ENCODE measurements around the gene SGPP1.
A peak's percentile ranks its signal among the peaks of the same experiment; 100 is the strongest.
"Not testable (repeated sequence)": the region's sequence is repeated elsewhere in the genome, so short reads cannot be mapped to it uniquely, and the experiment has no call there.

The SGPP1 gene

GRCh38 chr14:63672417-63673180 lies 55.3 kb downstream of the SGPP1 start:
- no peak for DNase-seq

- no peak for DNase-seq
These were observed 55.9 kb downstream of the SGPP1 start for GRCh38 chr14:63671987-63672386.

DNA sequence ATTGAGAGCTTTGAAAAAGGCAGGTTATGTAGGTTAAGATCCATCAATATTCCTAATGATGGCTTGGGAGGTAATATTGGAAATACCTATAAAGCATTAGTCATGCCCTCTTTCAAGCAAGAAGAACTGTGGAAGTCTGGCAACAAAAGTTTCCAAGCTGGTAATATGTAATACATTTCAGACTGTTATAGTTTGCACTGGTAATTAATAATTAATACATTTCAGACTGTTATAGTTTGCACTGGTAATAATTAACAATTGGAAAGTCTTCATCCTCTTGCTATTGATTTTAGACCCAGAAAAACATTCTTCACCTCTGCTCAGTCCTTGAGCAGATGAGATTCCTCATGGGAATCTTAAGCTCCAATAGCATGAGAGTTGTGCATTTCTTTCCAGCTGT lies 57.2 kb downstream of the SGPP1 start:
- DNase-seq: no peak

DNA sequence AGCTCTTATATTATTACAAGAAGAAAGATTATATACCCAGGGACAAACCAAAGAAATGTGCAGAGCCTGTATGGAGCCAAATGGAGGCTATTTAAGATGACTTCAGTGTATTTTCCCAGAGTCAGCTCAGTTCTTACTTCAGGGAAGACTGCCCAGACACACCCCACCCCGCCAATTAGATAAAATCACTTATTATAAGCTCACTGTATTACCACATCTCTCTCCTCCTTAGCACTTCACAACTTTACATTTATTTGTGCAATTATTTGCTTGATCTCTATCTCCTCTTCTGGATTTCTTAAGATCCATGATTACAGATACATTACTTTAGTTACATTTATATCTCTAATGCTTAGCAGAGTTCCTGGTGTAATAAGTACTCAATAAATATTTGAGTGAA lies 61.5 kb downstream of the SGPP1 start:
- no peak for DNase-seq

DNA sequence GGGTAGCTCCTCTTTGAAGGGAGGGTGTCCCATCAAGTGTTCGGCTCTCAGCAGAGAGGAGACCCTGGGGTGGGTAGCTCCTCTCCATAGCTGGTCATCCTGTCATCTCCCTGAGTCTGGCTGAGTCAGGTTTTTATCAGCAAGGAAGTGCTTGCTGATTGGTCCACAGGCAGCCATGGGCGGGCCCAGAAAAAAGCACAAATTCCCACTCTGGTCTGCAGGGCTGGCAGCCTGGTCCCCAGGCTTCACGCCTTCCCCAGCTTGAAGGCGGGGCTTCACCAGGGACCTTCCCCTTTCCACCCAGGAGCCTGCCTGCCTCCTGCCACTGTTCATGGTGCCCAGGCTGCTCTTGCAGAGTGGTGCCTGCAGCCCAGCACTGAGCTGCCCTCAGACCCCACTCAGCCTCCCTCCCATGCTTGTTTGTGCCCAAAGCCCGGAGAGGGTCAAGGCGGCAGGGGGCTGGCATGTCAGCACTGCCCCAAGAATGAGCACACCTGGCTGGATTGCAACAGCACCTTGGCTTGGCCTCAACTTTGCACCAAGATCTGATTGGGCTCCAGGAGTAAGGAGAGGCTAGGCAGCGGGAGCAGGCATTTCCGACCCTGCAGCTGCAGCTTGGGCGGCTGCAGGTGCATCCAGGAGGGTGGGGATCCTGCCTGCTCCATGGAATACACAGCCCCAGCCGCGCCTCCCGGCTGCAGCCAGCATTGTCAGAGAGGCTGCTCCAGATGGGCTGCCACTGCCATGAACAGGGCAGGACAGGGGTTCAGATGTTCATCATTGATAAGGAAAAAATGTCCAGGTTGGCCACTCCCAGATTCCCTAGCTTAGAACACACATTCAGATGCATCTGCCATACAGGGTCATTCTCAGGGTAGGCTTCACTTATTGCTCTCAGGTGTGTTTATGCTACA lies 64.2 kb downstream of the SGPP1 start:
- DNase-seq: no peak

DNA sequence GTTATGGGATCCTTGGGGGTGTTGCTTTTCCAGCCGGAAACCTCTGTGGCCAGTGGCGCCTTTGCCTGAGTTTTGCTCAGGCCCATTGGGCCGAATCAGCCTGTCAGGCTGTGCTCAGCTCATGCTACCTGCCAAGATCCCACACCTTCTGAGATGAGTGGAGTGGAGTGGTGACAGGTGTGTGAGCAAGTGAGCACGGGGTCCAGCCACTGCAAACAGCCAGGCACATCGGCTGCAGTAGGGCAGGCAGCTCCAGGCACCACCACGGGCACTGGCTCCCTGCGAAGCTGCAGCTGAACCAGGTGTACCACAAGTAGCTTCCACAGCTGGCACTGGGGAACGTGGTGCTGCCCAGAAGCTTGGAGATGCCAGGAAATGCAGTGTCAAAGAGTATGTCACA lies 65.1 kb downstream of the SGPP1 start:
- DNase-seq: no peak

DNA sequence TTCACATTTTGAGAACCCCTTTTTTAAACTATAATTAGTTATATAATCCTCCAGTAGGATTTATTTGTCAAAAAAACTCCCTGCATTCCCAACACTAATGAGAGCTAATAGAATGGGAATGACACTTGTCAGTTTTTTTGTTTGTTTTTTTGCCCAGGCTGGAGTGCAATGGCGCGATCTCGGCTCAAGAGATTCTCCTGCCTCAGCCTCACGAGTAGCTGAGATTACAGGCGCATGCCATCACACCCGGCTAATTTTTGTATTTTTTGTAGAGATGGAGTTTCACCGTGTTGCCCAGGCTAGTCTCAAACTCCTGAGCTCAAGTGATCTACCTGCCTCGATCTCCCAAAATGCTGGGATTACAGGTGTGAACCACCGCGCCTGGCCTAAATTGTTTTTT lies 66.0 kb downstream of the SGPP1 start:
- not testable (repeated sequence) for DNase-seq

- no peak for DNase-seq
These were observed 68.1 kb downstream of the SGPP1 start for GRCh38 chr14:63659726-63660125.

GRCh38 chr14:63656194-63656593 lies 71.7 kb downstream of the SGPP1 start:
- no peak for DNase-seq

GRCh38 chr14:63654936-63655335 lies 72.9 kb downstream of the SGPP1 start:
- no peak for DNase-seq

GRCh38 chr14:63654346-63654745 lies 73.5 kb downstream of the SGPP1 start:
- no peak for DNase-seq

- no peak for DNase-seq
These were observed 75.5 kb downstream of the SGPP1 start for GRCh38 chr14:63652406-63652805.

- no peak for DNase-seq
These were observed 77.5 kb downstream of the SGPP1 start for GRCh38 chr14:63650256-63650952.

GRCh38 chr14:63647696-63648410 lies 80.0 kb downstream of the SGPP1 start:
- no peak for DNase-seq

DNA sequence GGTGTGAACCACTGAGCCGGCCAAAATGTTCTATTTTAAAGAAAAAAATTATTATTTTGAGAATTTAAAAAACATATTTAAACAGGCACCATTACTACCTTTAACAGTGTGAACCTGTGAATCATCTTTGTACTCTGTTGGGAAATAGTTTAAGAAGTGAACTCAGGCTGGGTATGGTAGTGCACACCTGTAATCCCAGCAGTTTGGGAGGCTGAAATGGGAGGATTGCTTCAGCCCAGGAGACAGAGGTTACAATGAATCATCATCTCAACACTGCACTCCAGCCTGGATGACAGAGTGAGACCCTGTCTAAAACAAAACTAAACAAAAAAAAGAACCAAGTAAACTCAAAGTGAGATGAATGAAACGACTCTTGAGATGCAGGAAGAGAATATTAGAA lies 83.1 kb downstream of the SGPP1 start:
- DNase-seq: no peak

GRCh38 chr14:63642656-63643382 lies 85.0 kb downstream of the SGPP1 start:
- DNase-seq: no peak

DNA sequence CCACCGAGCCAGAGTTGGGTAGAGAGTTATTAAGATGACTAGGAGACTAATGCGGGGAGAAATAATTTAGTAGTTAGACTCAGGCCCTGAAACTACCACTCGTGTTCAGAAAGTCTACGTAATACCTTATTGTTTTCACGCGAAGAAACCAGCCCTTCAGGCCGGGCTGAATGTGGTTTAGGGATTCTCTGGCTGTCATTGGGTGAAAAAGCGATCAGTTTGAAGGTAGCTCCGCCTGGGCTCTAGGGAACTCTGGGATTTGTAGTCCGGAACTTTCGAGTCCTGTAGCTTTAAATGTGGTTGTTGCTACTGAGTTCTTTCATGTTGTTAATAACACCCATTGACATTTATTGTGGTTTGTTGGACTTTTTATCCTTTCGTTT lies 85.6 kb downstream of the SGPP1 start:
- DNase-seq: peak; percentile 99

- peak; percentile 100 for DNase-seq
These were observed 86.2 kb downstream of the SGPP1 start, which contains the start of gene WDR89 for GRCh38 chr14:63641473-63642228. WDR89 (minus strand) TSS chr14:63641871; CDS start chr14:63599942, 41,929 bp downstream.

DNA sequence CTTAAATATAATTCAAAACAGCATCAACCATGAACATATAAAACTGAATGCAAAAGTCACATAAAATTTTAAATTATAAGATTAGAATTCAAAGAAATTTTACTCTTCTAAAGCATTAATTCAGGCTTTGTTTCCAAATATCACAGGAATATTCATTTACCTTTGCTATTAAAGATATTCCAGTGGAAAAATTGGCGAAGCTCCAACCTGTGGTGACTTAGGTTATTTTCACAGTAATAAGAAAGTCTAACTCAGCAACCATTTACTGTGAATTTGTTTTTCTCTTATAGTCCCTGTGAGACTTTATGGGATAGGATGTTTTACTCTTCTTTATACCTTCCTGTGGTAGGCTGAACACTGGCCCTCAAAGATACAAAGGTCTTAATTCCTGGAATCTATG lies 89.4 kb downstream of the SGPP1 start:
- DNase-seq: no peak

- not testable (repeated sequence) for DNase-seq
These were observed 91.7 kb downstream of the SGPP1 start for GRCh38 chr14:63636094-63636635.
